Stimulated activated CD4-positive, alpha-beta T cell treated with anti-CD3 and anti-CD28 coated beads, Interleukin-1b, Interleukin-23, amount 100 ng/mL, for 24 hours (primary cell): Measurements from ENCODE around the gene MYO15B.

Experiments used
- DNase-seq, 4 experiments: peaks; one replicate each; pipeline ENCODE4 v3.0.0-alpha.2; 2020; ENCODE audit warnings: low read depth in 4 of 4, low spot score in 1 of 4

MYO15B gene

DNA sequence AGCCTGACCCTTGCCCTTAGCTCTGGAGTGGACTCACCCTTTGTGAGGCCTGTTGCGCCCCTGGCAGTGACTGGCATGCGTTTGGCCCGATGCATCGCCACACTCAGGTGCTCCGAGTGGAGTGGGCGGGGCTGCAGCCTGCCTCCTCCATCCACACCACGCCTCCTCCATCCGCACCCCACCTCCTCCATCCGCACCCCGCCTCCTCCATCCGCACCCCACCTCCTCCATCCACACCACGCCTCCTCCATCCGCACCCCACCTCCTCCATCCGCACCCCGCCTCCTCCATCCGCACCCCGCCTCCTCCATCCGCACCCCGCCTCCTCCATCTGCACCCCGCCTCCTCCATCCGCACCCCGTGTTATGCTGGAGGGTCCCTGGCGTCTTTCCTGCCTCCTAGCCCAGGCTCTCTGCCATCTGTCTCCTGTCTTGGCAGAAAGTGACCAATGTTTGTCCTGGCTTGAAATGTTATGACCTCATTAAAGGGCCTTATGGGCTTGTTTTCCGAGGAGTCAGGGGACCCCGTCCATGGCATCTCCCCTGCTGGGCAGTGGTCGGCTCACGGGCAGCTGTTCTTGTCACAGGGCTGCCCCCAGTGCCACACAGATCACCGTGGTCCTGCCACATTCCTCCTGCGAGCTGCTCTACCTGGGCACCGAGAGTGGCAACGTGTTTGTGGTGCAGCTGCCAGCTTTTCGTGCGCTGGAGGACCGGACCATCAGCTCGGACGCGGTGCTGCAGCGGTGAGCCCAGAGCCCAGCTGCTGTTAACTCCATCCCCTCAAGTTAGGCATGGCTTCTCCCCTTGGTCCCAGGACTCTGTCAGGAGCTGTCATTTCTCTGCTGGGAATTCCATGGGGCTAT lies 28.7 kb upstream of the MYO15B start:
- no peak for DNase-seq

DNA sequence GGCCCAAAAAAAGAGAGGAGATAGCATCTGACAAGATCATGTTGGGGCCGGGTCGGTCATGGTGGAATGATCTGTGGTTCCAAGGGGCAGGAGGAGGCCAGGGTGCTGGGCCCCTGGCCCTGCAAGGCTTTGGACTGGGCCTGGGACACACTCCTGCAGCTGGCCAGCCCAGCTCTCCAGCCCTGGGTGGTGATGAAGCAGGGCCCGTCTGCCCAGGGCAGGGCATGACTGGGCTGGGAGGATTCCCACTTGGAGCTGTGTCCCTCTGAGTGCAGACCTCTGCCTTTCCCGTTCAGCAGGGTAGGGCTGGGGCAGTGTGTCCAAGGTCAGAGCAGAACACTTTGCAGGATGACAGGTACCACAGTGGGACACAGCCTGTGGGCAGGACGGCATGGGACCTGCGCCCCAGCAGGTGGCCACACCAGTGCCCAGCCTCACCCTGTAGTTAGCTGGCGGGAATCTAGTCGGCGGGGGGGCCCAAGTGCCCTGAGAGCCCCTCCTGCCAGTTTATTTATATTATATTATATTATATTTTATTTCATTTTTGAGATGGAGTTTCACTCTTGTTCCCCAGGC lies 27.6 kb upstream of the MYO15B start:
- DNase-seq, result no peak

DNA sequence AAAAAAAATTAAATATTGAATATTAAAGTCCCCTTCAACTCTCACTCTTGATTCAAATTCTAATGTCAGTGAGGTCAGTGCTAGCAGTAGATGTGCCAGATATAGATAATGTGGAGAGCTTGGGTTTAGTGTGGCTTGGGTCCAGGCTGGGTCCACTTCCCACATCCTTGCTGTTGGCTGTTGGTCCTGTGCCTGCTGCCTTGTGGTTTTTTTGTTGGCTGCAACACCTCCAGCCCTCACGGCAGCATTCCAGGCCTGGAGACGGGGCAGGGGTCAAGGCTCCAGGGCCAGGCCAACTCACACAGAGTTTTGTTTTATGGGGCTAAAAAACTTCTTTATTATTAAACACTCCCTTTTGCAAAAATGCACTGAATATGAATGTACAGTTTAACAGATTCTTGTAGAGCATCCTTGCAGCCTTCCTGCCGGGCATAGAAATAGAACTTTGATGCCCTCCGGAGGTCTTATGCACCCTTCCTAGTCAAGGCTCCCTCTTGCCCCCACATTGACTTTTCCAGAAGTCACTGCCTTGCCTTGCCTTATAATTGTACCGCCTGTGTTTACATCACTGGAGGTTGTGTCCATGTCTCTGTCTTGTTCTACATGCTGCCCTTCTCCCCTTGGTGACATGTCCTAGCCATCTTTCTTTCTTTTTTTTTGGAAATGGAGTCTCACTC lies 25.5 kb upstream of the MYO15B start:
- DNase-seq, result no peak

DNA sequence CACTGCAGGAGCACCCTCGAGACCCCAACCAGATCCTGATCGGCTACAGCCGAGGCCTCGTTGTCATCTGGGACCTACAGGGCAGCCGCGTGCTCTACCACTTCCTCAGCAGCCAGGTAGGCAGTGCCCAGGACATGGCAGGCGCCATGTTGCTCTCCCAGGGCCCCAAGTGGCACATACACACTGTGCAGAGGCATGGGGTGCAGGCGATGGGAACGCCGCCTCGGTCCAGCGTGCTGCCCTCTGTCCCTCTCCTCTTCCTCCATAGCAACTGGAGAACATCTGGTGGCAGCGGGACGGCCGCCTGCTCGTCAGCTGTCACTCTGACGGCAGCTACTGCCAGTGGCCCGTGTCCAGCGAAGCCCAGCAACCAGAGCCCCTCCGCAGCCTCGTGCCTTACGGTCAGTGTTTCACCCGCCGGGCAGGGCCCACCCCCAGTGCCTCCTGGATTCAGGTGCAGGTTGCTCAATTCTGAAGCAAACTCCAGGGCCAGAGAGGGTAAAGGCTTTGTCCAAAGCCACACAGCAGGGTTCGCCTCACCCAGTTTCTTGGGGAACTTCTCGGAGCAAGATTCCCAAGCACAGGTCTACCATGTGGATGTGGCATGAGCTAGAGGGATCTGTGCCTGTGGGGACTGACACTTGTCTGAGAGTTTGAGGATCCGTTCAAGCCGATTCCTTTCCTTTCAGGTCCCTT lies 24.4 kb upstream of the MYO15B start:
- no peak for DNase-seq

DNA sequence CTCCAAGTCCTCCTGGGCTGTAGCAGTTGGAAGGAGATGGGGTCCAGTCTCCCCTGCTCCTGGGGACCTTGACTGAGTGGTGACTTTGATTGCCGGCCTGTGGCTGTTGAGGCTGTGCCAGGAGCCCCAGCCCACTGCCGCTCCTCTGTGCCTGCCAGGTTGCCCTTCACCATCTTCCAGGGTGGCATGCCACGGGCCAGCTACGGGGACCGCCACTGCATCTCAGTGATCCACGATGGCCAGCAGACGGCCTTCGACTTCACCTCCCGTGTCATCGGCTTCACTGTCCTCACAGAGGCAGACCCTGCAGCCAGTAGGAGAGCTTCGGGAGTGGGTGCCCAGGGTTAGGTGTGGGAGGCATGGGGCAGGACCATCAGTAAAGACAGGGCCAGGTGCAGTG lies 23.4 kb upstream of the MYO15B start:
- DNase-seq, result no peak

DNA sequence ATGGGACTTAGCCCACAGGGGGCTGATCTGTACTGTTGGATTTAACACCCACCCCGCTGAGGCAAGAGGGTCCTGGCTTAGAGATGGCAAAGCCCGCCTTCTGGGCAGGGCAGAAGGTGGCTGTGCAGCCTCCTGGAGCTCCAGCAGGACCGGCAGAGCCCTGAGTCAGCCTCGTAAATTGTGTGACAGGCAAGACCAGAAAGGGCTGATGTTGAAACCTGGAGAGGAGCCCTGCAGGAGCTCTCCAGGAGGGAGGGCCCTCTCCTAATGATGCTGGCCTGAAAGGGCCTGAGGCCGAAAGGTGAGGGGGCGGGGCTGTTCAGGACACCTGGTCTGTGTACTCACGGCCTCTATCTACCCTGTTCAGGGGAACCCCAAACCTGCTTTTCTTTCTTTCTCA lies 22.5 kb upstream of the MYO15B start:
- no peak for DNase-seq

DNA sequence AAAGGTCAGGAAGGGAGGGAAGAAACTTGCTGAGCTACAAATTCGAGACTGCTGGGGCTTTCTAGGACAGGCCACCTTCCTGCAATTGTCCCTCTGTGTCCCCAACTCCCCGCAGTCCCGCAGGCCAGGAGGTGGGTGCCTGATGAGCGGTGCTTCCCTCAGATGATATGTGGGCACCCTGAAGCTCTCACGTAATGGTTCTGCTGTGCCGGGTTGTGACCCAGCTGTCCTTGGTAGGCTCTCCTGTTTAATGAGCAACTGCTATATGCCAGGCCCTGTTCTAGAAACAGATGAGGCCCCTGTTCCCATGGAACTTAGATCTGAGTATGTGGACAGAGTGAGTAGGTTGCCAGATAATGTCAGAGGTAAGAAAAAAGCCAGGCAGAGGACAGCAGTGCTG lies 22.0 kb upstream of the MYO15B start:
- no peak for DNase-seq

- no peak for DNase-seq
Measured at GRCh38 chr17:75566416-75566815, 21.2 kb upstream of the MYO15B start.

DNA sequence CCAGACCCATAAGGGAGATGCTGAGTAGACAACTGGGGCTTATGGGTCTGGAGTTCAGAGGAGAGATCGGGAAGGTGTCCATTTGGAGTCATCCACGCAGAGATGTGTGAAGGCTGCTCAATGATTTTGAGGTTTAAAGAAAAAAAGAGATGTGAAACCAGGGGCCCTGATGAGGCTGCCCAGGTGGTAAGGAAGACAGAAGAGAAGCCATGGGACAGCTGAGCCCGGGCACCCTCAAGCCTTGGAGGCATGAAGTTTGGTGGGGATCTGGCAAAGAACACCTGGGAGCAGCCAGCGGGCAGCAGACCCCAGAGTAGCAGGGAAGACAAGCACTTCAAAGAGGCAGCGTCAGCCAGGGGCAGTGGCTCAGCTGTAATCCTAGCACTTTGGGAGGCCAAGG lies 20.8 kb upstream of the MYO15B start:
- no peak for DNase-seq

GRCh38 chr17:75568412-75569255 lies 19.0 kb upstream of the MYO15B start:
- no peak for DNase-seq

DNA sequence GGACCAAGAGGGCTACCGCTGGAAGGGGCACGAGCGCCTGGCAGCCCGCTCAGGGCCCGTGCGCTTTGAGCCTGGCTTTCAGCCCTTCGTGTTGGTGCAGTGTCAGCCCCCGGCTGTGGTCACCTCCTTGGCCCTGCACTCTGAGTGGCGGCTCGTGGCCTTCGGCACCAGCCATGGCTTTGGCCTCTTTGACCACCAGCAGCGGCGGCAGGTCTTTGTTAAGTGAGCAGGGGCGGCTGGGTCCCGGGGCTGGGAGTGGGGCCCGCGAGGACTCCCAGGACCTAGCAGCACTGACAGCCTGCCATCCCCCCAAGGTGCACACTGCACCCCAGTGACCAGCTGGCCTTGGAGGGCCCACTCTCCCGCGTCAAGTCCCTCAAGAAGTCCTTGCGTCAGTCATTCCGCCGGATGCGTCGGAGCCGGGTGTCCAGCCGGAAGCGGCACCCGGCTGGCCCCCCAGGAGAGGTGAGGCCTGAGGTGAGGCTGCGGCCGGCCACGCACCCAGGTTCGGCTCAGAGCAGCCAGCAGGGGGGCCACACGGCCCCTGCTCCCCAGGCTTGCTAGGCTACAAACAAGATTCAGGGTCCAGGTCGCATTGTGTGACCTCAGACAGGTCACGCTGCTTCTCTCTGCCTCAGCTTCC lies 17.4 kb upstream of the MYO15B start:
- no peak for DNase-seq

GRCh38 chr17:75570772-75571171 lies 16.8 kb upstream of the MYO15B start:
- DNase-seq, result no peak

- DNase-seq, result no peak
Measured at GRCh38 chr17:75571197-75571884, 16.3 kb upstream of the MYO15B start.

DNA sequence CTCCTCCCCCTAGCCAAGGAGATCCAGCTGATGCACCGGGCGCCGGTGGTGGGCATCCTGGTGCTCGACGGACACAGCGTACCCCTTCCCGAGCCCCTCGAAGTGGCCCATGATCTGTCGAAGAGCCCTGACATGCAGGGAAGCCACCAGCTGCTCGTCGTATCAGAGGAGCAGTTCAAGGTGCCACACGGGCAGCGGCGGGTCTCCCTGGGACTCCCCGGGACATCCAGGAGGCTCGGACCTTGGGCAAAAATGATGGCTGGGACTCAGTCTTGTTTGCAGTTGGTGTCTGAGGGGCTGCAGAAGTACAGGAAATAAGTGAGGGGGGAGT lies 15.8 kb upstream of the MYO15B start:
- DNase-seq, result no peak

DNA sequence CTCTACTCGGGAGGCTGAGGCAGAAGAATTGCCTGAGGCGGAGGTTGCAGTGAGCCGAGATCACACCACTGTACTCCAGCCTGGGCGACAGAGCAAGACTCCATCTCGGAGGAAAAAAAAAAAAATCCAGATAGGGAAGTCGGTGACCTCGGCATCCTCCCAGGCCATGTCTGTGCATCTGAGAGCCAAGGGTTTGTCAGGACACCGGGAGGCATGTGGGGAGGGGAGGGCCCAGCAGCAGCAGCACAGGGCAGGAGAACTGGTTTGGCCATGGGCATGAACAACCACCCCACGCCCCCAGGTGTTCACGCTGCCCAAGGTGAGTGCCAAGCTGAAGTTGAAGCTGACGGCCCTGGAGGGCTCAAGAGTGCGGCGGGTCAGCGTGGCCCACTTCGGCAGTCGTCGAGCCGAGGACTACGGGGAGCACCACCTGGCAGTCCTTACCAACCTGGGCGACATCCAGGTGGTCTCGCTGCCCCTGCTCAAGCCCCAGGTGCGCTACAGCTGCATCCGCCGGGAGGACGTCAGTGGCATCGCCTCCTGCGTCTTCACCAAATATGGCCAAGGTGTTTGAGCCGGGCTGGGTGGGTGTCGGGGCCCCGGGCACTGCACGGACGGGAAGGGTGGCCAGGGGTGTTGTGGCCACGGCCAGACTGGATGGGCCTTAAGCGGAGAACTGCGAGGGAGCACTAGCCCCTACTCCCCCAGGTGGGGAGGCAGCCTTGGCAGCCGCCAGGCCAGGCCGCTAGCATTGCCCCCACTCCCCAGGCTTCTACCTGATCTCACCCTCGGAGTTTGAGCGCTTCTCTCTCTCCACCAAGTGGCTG lies 14.7 kb upstream of the MYO15B start:
- no peak for DNase-seq

- DNase-seq, result no peak
Measured at GRCh38 chr17:75573540-75573957, 14.1 kb upstream of the MYO15B start.

DNA sequence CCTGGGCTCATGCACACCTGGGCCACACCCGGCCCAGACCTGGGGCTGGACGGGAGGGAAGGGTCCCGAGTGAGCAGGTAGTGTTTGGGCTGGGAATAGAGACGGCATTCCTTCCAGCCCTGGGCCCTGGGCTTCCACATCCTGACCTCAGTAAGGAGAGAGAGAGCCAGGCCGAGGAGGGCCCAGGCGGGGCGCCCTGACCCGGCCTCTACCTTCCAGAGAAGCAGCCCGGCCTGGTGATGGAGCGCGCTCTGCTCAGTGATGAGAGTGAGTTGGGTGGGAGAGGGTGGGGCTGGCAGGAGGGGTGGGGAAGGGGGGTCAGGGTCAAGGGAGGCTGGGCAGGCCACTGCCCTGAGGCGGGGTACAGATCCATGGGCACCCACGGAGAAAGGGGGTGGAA lies 13.6 kb upstream of the MYO15B start:
- no peak for DNase-seq

- no peak for DNase-seq
Measured at GRCh38 chr17:75574404-75575036, 13.1 kb upstream of the MYO15B start.

DNA sequence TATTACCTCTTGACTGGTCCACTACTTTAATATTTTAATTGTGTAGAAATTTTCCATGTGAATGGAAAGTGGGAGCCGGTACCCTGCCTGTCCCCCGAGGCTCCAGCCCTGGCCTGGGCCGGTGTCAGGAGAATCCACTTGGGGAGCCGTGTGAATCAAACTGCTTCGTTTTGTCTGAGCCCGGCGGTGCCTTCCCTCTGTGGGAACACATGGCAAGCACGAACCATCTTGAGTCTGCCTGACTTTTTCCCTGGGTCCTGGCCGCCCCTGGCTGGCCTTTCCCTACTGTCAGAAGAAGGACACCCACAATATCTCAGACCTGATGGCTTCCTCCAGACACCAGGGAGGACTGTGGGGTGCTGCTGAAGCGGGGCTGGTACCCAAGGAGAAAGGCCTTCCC lies 12.4 kb upstream of the MYO15B start:
- no peak for DNase-seq
